ENCODE results near the gene RNU6-7.

Gene RNU6-7

GRCh38 chr14:32195636-32196035 is 6.2 kb upstream of the RNU6-7 start:
- H3K27me3 ChIP-seq (ENCODE audit: low read depth) = peaks cover 2% of the 10 kb centered on the region; the same call in 1 of the 2 replicates
- DNase-seq (ENCODE audit: low spot score in 2 of 2) = no peak
- H3K36me3 ChIP-seq (replicated peaks) = no peaks in the 10 kb centered on the region
- no peaks in the 10 kb centered on the region for H3K9me3 ChIP-seq
- no peak overlapping the region for H3K4me3 ChIP-seq
- no peaks in the 10 kb centered on the region for H3K4me1 ChIP-seq
- in situ Hi-C loops (cut with MboI; ENCODE audit: low sequenced_read_pairs) = no loop called here

DNA sequence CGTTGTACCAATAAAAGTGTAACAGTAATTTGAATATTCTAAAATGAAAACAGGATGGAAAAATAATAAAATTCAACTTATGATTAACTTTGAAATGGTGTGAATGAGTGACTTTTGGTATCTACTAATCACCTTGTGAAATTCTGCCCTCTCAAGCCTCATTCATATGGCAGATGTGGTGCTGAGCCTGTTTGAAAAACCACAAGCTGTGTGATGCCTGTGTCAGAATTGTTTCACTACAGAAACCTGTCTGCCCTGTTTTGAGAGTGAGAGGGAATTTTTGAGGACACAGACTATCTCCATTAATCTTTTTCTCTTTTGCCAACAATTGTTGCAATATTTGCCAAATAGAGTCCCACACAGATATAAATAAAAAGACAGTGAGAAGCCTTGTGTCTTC is 3.9 kb upstream of the RNU6-7 start:
- in situ Hi-C loops (cut with MboI; ENCODE audit: low sequenced_read_pairs) = no loop called here
- Histone ChIP-seq H3K27me3 (ENCODE audit: low read depth) (peaks cover 2% of the 10 kb centered on the region; the same call in 1 of the 2 replicates), H3K9me3 (no peaks in the 10 kb centered on the region), H3K4me3 (no peak overlapping the region), H3K4me1 (peaks cover 9% of the 10 kb centered on the region), H3K36me3 (replicated peaks) (no peaks in the 10 kb centered on the region)
- DNase-seq (ENCODE audit: low spot score in 2 of 2) = no peak

- Histone ChIP-seq H3K9me3 (no peaks in the 10 kb centered on the region), H3K36me3 (replicated peaks) (no peaks in the 10 kb centered on the region), H3K4me1 (peaks cover 16% of the 10 kb centered on the region), H3K27me3 (ENCODE audit: low read depth) (no peaks in the 10 kb centered on the region), H3K4me3 (peak overlapping the region; percentile 45)
- DNase-seq (ENCODE audit: low spot score in 2 of 2) = no peak
- in situ Hi-C loops (cut with MboI; ENCODE audit: low sequenced_read_pairs) = no loop called here
These were observed 1.3 kb upstream of the RNU6-7 start for GRCh38 chr14:32200368-32201192.

DNA sequence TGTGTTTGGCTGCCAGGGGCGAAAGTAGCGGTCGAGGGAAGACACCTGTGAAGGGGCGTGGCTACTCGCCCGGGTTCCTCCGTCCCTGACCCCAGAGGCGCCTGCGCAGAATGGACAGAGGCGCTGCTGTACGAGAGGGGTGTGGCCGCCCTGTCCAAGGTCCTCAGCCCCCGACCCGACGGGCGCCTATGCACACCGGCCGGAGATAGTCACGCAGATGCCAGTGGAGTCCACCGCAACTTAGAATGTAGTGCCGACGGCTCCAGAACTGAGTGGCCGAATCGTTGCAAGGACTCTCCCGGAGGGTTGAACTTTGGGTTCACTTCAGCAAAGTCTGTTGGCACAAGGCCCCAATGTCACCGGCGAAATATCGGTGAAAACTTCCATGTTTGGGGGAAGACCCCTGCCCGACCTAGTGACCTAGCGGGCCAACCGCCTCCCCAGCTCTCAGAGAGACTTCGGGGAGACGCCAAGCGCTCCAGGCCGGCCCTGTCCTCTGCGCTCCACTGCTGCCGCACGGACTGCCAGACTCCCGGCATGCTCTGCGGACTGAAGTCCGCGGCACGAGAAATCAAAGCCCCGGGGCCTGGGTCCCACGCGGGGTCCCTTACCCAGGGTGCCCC is 541 bp upstream of the RNU6-7 start:
- in situ Hi-C loops (cut with MboI; ENCODE audit: low sequenced_read_pairs) = no loop called here
- Histone ChIP-seq H3K4me1 (peaks cover 16% of the 10 kb centered on the region), H3K4me3 (peak overlapping the region; percentile 45), H3K27me3 (ENCODE audit: low read depth) (no peaks in the 10 kb centered on the region), H3K36me3 (replicated peaks) (no peaks in the 10 kb centered on the region), H3K9me3 (no peaks in the 10 kb centered on the region)
- peak; percentile 76 to 94 for DNase-seq (ENCODE audit: low spot score in 2 of 2)

DNA sequence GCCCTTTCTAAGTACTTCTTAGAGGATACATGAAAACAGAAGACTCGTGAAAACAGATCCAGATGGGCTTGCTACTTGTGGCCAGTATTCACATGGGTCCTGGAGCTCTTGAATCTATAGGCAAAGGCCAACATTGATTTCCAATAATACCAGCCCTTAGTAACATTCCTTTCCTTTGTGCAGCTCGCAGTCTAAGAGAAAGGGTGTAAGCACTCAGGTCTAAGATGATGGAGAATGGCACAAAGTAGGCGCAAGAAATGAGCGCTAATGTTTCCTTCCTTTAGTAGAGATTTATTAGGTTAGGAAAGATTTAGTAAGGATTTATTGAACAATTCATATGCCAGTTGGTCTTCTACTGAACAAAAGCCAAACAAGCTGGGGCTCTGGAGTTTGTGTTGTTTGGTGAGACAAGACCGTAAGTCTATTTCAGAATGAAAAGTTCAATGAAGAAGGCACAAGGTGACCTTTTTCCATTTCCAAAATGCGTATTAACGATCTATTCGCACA is 699 bp downstream of the RNU6-7 start:
- Histone ChIP-seq H3K36me3 (replicated peaks) (no peaks in the 10 kb centered on the region), H3K27me3 (ENCODE audit: low read depth) (no peaks in the 10 kb centered on the region), H3K9me3 (no peaks in the 10 kb centered on the region), H3K4me3 (peak overlapping the region; percentile 45), H3K4me1 (peaks cover 16% of the 10 kb centered on the region)
- peak; percentile 14 to 35 for DNase-seq (ENCODE audit: low spot score in 2 of 2)
- in situ Hi-C loops (cut with MboI; ENCODE audit: low sequenced_read_pairs) = no loop called here

- Histone ChIP-seq H3K4me1 (peaks cover 16% of the 10 kb centered on the region), H3K27me3 (ENCODE audit: low read depth) (no peaks in the 10 kb centered on the region), H3K4me3 (peak within 1 kb of the TSS; percentile 45), H3K9me3 (no peaks in the 10 kb centered on the region), H3K36me3 (replicated peaks) (no peaks in the 10 kb centered on the region)
- DNase-seq (ENCODE audit: low spot score in 2 of 2) = peak; percentile 84 to 91
- in situ Hi-C loops (cut with MboI; ENCODE audit: low sequenced_read_pairs) = no loop called here
These were observed 1.4 kb downstream of the RNU6-7 start, which contains the start of gene RNU6-8 for GRCh38 chr14:32202998-32203882. Gene RNU6-8, minus strand, starts transcription at chr14:32203269.

GRCh38 chr14:32203928-32204357 is 2.1 kb downstream of the RNU6-7 start:
- DNase-seq (ENCODE audit: low spot score in 2 of 2) = no peak
- no peaks in the 10 kb centered on the region for H3K9me3 ChIP-seq
- H3K4me3 ChIP-seq = peak overlapping the region; percentile 45
- H3K4me1 ChIP-seq = peaks cover 16% of the 10 kb centered on the region
- no peaks in the 10 kb centered on the region; the same call in 1 of the 2 replicates for H3K27me3 ChIP-seq (ENCODE audit: low read depth)
- in situ Hi-C loops (cut with MboI; ENCODE audit: low sequenced_read_pairs) = no loop called here
- no peaks in the 10 kb centered on the region for H3K36me3 ChIP-seq (replicated peaks)

GRCh38 chr14:32205554-32205953 is 3.7 kb downstream of the RNU6-7 start:
- Histone ChIP-seq H3K27me3 (ENCODE audit: low read depth) (no peaks in the 10 kb centered on the region; the same call in 1 of the 2 replicates), H3K4me3 (no peak overlapping the region), H3K9me3 (no peaks in the 10 kb centered on the region), H3K36me3 (replicated peaks) (no peaks in the 10 kb centered on the region), H3K4me1 (peaks cover 16% of the 10 kb centered on the region)
- no peak for DNase-seq (ENCODE audit: low spot score in 2 of 2)
- in situ Hi-C loops (cut with MboI; ENCODE audit: low sequenced_read_pairs) = no loop called here

- no peaks in the 10 kb centered on the region for H3K36me3 ChIP-seq (replicated peaks)
- DNase-seq (ENCODE audit: low spot score in 2 of 2) = no peak
- no peaks in the 10 kb centered on the region for H3K9me3 ChIP-seq
- H3K4me3 ChIP-seq = no peak overlapping the region
- in situ Hi-C loops (cut with MboI; ENCODE audit: low sequenced_read_pairs) = no loop called here
- peaks cover 16% of the 10 kb centered on the region for H3K4me1 ChIP-seq
- H3K27me3 ChIP-seq (ENCODE audit: low read depth) = no peaks in the 10 kb centered on the region; the same call in 1 of the 2 replicates
These were observed 4.1 kb downstream of the RNU6-7 start for GRCh38 chr14:32205984-32206383.

DNA sequence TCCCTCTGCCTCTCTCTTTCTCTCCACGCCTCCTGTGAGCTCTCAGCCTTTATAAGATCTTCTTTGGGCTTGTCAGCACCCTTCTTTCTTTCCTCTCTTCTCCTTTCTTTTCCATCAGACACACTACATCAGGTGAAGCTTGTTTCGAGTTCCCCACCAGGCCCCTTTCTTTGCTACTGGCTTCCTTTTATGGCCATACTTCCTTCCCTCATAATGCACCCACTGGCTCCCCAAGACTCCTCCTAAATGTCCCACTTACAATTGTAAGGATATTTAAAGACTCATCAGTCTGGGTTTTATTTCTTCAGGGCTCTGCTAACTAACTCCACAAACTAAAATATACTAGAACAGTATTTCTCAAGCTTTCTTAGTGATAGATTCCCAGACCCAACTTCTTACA is 4.7 kb downstream of the RNU6-7 start:
- H3K4me1 ChIP-seq = peaks cover 16% of the 10 kb centered on the region
- in situ Hi-C loops (cut with MboI; ENCODE audit: low sequenced_read_pairs) = no loop called here
- no peaks in the 10 kb centered on the region for H3K9me3 ChIP-seq
- no peaks in the 10 kb centered on the region for H3K36me3 ChIP-seq (replicated peaks)
- no peaks in the 10 kb centered on the region; the same call in 1 of the 2 replicates for H3K27me3 ChIP-seq (ENCODE audit: low read depth)
- no peak overlapping the region for H3K4me3 ChIP-seq
- no peak for DNase-seq (ENCODE audit: low spot score in 2 of 2)

GRCh38 chr14:32208490-32208889 is 6.6 kb downstream of the RNU6-7 start:
- no peaks in the 10 kb centered on the region; the same call in 1 of the 2 replicates for H3K27me3 ChIP-seq (ENCODE audit: low read depth)
- H3K9me3 ChIP-seq = no peaks in the 10 kb centered on the region
- no peaks in the 10 kb centered on the region for H3K36me3 ChIP-seq (replicated peaks)
- peaks cover 6% of the 10 kb centered on the region for H3K4me1 ChIP-seq
- in situ Hi-C loops (cut with MboI; ENCODE audit: low sequenced_read_pairs) = no loop called here
- DNase-seq (ENCODE audit: low spot score in 2 of 2) = no peak
- no peak overlapping the region for H3K4me3 ChIP-seq

DNA sequence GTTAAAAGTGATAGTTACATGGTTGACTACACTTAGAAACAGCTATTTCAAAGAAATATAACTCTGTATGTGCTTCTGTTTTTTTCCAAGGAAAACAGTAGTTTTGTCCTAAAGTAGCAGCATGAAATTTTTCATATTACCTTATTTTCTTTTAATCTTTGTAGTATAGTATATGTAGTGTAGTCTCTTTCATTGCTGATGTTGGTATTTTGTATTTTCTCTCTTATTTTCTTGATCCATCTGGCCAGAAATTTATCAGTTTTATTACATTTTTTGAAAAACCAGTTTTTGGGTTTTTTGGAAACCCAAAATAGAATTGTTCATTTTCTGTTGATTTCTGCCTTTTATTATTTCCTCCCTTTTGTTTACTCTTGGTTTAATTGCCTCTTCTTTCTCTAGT is 7.6 kb downstream of the RNU6-7 start:
- Histone ChIP-seq H3K9me3 (no peaks in the 10 kb centered on the region), H3K4me1 (no peaks in the 10 kb centered on the region), H3K27me3 (ENCODE audit: low read depth) (no peaks in the 10 kb centered on the region; the same call in 1 of the 2 replicates), H3K36me3 (replicated peaks) (no peaks in the 10 kb centered on the region), H3K4me3 (no peak overlapping the region)
- DNase-seq (ENCODE audit: low spot score in 2 of 2) = no peak
- in situ Hi-C loops (cut with MboI; ENCODE audit: low sequenced_read_pairs) = no loop called here

- in situ Hi-C loops (cut with MboI; ENCODE audit: low sequenced_read_pairs) = no loop called here
- Histone ChIP-seq H3K4me3 (no peak overlapping the region), H3K36me3 (replicated peaks) (no peaks in the 10 kb centered on the region), H3K9me3 (no peaks in the 10 kb centered on the region), H3K27me3 (ENCODE audit: low read depth) (no peaks in the 10 kb centered on the region; the same call in 1 of the 2 replicates), H3K4me1 (no peaks in the 10 kb centered on the region)
- DNase-seq (ENCODE audit: low spot score in 2 of 2) = no peak
These were observed 9.2 kb downstream of the RNU6-7 start for GRCh38 chr14:32211068-32211404.

Data from HAP-1 (cell line).